H9 (cell line): ENCODE results near the gene RIOK1. TPM values are rescaled to one million over a fixed set of nuclear protein-coding genes. Genes with fewer than 3 reads are reported as not detected.

Source experiments
- DNase-seq: peaks from one replicate; pipeline ENCODE4 v3.0.0-alpha.2; 2017
- H2AFZ ChIP-seq: one replicate; pipeline ENCODE4 v1.6.1; 2013; ENCODE audit warnings: mild to moderate bottlenecking, low read length, control low read depth, moderate library complexity
- H2AK5ac ChIP-seq: 2 replicates; pipeline ENCODE4 v1.6.1; 2013; ENCODE audit warnings: low read length, control low read depth, mixed read lengths; ENCODE audit not compliant: insufficient read length
- H2BK120ac ChIP-seq: one replicate; pipeline ENCODE4 v1.6.1; 2013; ENCODE audit warnings: low read depth, mild to moderate bottlenecking, low read length, control low read depth, inconsistent platforms; ENCODE audit not compliant: poor library complexity, severe bottlenecking
- H2BK12ac ChIP-seq: 2 replicates; pipeline ENCODE4 v1.6.1; 2013; ENCODE audit warnings: low read length, control low read depth, mixed read lengths, low read depth; ENCODE audit not compliant: insufficient read length
- H2BK15ac ChIP-seq: 2 replicates; pipeline ENCODE4 v1.6.1; 2013; ENCODE audit warnings: low read depth, low read length, control low read depth
- H2BK20ac ChIP-seq: one replicate; pipeline ENCODE4 v1.6.1; 2013; ENCODE audit warnings: low read depth, mild to moderate bottlenecking, low read length, control low read depth, inconsistent platforms; ENCODE audit not compliant: poor library complexity, severe bottlenecking
- H2BK5ac ChIP-seq: 2 replicates; pipeline ENCODE4 v1.6.1; 2013; ENCODE audit warnings: low read length, control low read depth, mixed read lengths; ENCODE audit not compliant: insufficient read length
- H3K14ac ChIP-seq: 2 replicates; pipeline ENCODE4 v1.6.1; 2013; ENCODE audit warnings: low read length, control low read depth; ENCODE audit not compliant: insufficient read depth
- H3K18ac ChIP-seq: 2 replicates; pipeline ENCODE4 v1.6.1; 2013; ENCODE audit warnings: low read depth, mild to moderate bottlenecking, mixed read lengths, low read length, control low read depth; ENCODE audit not compliant: insufficient read length
- H3K23ac ChIP-seq: 2 replicates; pipeline ENCODE4 v1.6.1; 2013; ENCODE audit warnings: low read length, control low read depth, mixed read lengths, low read depth; ENCODE audit not compliant: insufficient read length
- H3K23me2 ChIP-seq: 2 replicates; pipeline ENCODE4 v1.6.1; 2013; ENCODE audit warnings: low read depth, mild to moderate bottlenecking, mixed read lengths, low read length, control low read depth; ENCODE audit not compliant: insufficient read length, poor library complexity, severe bottlenecking
- H3K27ac ChIP-seq: 2 replicates; pipeline ENCODE4 v1.5.1; 2013; ENCODE audit warnings: low read length, control low read depth, mixed read lengths, low read depth; ENCODE audit not compliant: insufficient read length
- H3K27me3 ChIP-seq: 2 replicates; pipeline ENCODE4 v1.6.1; 2013; ENCODE audit warnings: low read length, control low read depth, inconsistent platforms; ENCODE audit not compliant: insufficient read depth
- H3K4ac ChIP-seq: 2 replicates; pipeline ENCODE4 v1.6.1; 2013; ENCODE audit warnings: low read depth, mild to moderate bottlenecking, control low read depth, inconsistent platforms, low read length, moderate library complexity
- H3K4me1 ChIP-seq: 2 replicates; pipeline ENCODE4 v1.6.1; 2013; ENCODE audit warnings: low read length, control low read depth, inconsistent platforms; ENCODE audit not compliant: insufficient read depth
- H3K4me2 ChIP-seq: 2 replicates; pipeline ENCODE4 v1.6.1; 2013; ENCODE audit warnings: low read length, control low read depth, mixed read lengths; ENCODE audit not compliant: insufficient read length, insufficient read depth
- H3K56ac ChIP-seq: 2 replicates; pipeline ENCODE4 v1.6.1; 2013; ENCODE audit warnings: low read depth, mild to moderate bottlenecking, mixed read lengths, low read length, control low read depth; ENCODE audit not compliant: insufficient read length
- H3K79me1 ChIP-seq: 2 replicates; pipeline ENCODE4 v1.6.1; 2013; ENCODE audit warnings: low read depth, mild to moderate bottlenecking, moderate library complexity, low read length, control low read depth, inconsistent platforms; ENCODE audit not compliant: insufficient read depth, poor library complexity, severe bottlenecking
- H3K79me2 ChIP-seq: 2 replicates; pipeline ENCODE4 v1.6.1; 2013; ENCODE audit warnings: low read length, control low read depth, inconsistent platforms; ENCODE audit not compliant: insufficient read depth
- H3K9ac ChIP-seq: 2 replicates; pipeline ENCODE4 v1.6.1; 2013; ENCODE audit warnings: low read length, control low read depth, mixed read lengths; ENCODE audit not compliant: insufficient read length; ENCODE audit errors: extremely low read depth
- H3K9me3 ChIP-seq: one replicate; pipeline ENCODE4 v1.6.1; 2013; ENCODE audit warnings: low read depth, low read length, inconsistent platforms; ENCODE audit not compliant: control insufficient read depth
- H3T11ph ChIP-seq: one replicate; pipeline ENCODE4 v1.6.1; 2013; ENCODE audit warnings: mild to moderate bottlenecking, low read length, control low read depth, inconsistent platforms
- H4K20me1 ChIP-seq: one replicate; pipeline ENCODE4 v1.6.1; 2013; ENCODE audit not compliant: control insufficient read depth, insufficient read length, insufficient read depth
- H4K5ac ChIP-seq: 2 replicates; pipeline ENCODE4 v1.6.1; 2013; ENCODE audit warnings: low read depth, mild to moderate bottlenecking, mixed read lengths, low read length, control low read depth; ENCODE audit not compliant: insufficient read length
- H4K8ac ChIP-seq: replicated peaks from 2 replicates; pipeline ENCODE4 v1.6.1; 2013; ENCODE audit warnings: low read length, control low read depth, mixed read lengths, low read depth; ENCODE audit not compliant: insufficient read length
- H4K91ac ChIP-seq: 2 replicates; pipeline ENCODE4 v1.6.1; 2013; ENCODE audit warnings: low read depth, mild to moderate bottlenecking, moderate library complexity, mixed read lengths, low read length, control low read depth; ENCODE audit not compliant: insufficient read length
- H3K27ac Mint-ChIP-seq, 3 experiments: 2 replicates in 2 of 3; 3 replicates in 1 of 3; pipeline ENCODE4 v1.8.0; 2020 to 2021; ENCODE audit warnings: mixed read lengths in 3 of 3, mild to moderate bottlenecking in 1 of 3, moderate library complexity in 1 of 3
- H3K27me3 Mint-ChIP-seq: 2 replicates; pipeline ENCODE4 v1.8.0; 2021; ENCODE audit warnings: low read depth, mild to moderate bottlenecking, moderate library complexity, mixed read lengths
- H3K36me3 Mint-ChIP-seq, 3 experiments: 2 replicates in 2 of 3; 3 replicates in 1 of 3; pipeline ENCODE4 v1.8.0; 2020 to 2021; ENCODE audit warnings: low read depth in 3 of 3, mixed read lengths in 3 of 3; ENCODE audit not compliant: insufficient read depth in 1 of 3
- H3K4me1 Mint-ChIP-seq, 2 experiments: 2 replicates each; pipeline ENCODE4 v1.8.0; 2020; ENCODE audit warnings: mixed read lengths in 2 of 2
- H3K4me3 Mint-ChIP-seq, 2 experiments: 2 replicates in 1 of 2; 3 replicates in 1 of 2; pipeline ENCODE4 v1.8.0; 2020 to 2021; ENCODE audit warnings: mild to moderate bottlenecking in 2 of 2, mixed read lengths in 2 of 2, moderate library complexity in 1 of 2
- H3K9me3 Mint-ChIP-seq, 2 experiments: 2 replicates in 1 of 2; 3 replicates in 1 of 2; pipeline ENCODE4 v1.8.0; 2020; ENCODE audit warnings: mild to moderate bottlenecking in 2 of 2, mixed read lengths in 2 of 2, moderate library complexity in 1 of 2
- whole genome bisulfite sequencing: extraction: QIAGEN DNeasy Blood & Tissue Kit; methylation state at CpG from one replicate; pipeline ENCODE4 v1.1.7; 2013; ENCODE audit warnings: missing lambda C conversion rate, low lambda C conversion rate, mixed read lengths; ENCODE audit not compliant: insufficient read length; ENCODE audit errors: extremely low coverage; 5-methylcytosine and 5-hydroxymethylcytosine counted together
- total RNA-seq: library from RNA; stranded (reverse); gene quantifications from 2 replicates; pipeline ENCODE4 v1.2.1, GENCODE V29; 2021
- TF ChIP-seq, protein P1 (sequence below): fragments of 200-600 bp; sonication (generic); conservative IDR thresholded peaks from 3 replicates; pipeline ENCODE4 v1.8.0; 2021; ENCODE audit warnings: antibody characterized with exemption, mild to moderate bottlenecking

RIOK1 gene
- total RNA-seq, 1 experiment from 2014 or later, result 40.0 TPM

DNA sequence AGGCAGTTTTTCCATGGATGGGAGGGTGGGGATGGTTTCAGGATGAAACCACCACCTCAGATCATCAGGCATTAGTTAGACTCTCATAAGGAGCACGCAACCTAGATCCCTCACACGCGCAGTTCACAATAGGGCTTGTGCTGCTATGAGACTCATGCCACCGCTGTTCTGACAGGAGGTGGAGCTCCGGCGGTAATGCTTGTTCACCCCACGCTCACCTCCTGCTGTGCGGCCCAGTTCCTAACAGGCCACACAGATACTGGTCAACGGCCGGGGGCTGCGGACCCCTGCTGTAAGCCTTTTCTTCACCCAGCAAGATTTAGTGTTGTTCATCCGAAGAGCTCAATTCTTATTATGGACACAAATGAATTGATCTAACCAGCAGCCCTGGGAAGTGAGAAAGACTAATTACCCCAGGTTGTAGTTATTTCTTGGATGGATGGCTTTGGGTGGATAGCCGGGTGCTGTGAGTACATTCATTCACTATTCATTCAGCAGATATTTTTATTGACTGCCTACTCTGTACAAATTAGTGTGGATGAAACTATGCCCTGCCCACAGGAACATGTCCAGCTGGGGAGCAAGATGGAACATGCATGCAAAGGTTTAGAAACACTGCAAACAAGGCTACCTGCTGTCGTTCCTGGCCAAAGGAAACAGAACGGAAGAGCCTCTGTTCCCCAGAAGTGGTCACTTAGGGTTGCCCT is 57.2 kb downstream of the RIOK1 start:
- TF ChIP-seq, protein P1, sequence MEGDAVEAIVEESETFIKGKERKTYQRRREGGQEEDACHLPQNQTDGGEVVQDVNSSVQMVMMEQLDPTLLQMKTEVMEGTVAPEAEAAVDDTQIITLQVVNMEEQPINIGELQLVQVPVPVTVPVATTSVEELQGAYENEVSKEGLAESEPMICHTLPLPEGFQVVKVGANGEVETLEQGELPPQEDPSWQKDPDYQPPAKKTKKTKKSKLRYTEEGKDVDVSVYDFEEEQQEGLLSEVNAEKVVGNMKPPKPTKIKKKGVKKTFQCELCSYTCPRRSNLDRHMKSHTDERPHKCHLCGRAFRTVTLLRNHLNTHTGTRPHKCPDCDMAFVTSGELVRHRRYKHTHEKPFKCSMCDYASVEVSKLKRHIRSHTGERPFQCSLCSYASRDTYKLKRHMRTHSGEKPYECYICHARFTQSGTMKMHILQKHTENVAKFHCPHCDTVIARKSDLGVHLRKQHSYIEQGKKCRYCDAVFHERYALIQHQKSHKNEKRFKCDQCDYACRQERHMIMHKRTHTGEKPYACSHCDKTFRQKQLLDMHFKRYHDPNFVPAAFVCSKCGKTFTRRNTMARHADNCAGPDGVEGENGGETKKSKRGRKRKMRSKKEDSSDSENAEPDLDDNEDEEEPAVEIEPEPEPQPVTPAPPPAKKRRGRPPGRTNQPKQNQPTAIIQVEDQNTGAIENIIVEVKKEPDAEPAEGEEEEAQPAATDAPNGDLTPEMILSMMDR, result no peak
- H2BK15ac ChIP-seq, result no peak overlapping the region
- no peak overlapping the region for H2BK20ac ChIP-seq
- no peak for DNase-seq
- H3K27ac Mint-ChIP-seq, result peak overlapping the region in 1 of 3 experiments; percentile 54; a peak in 1 of 7 replicates
- no peak overlapping the region for H3K4me3 Mint-ChIP-seq
- no peak overlapping the region for H3K18ac ChIP-seq
- no peak overlapping the region for H2BK120ac ChIP-seq
- H3K9ac ChIP-seq, result no peak overlapping the region
- no CpG with 5 or more reads among the region's 15 CpGs for WGBS
- no peaks in the 10 kb centered on the region for H3K27me3 ChIP-seq
- no peak overlapping the region for H2BK5ac ChIP-seq
- peaks cover 3% of the 10 kb centered on the region; the same call in 1 of the 2 replicates for H3K27me3 Mint-ChIP-seq
- no peak overlapping the region for H3K56ac ChIP-seq
- H3K4me2 ChIP-seq, result no peak overlapping the region
- no peak overlapping the region for H2AK5ac ChIP-seq
- no peak overlapping the region for H3K23ac ChIP-seq
- no peak overlapping the region for H4K5ac ChIP-seq
- no peaks in the 10 kb centered on the region for H3K79me1 ChIP-seq
- H3K14ac ChIP-seq, result no peak overlapping the region
- H3K27ac ChIP-seq, result no peak overlapping the region
- H3K4me1 ChIP-seq, result no peaks in the 10 kb centered on the region
- no peak overlapping the region for H2AFZ ChIP-seq
- no peak overlapping the region for H2BK12ac ChIP-seq
- no peak overlapping the region for H4K91ac ChIP-seq
- H3K79me2 ChIP-seq, result no peaks in the 10 kb centered on the region
- no peak overlapping the region for H4K8ac ChIP-seq
- H3K9me3 Mint-ChIP-seq, result peaks cover 0 to 2% of the 10 kb centered on the region in 2 experiments; a peak in 1 of 5 replicates
- H3K4ac ChIP-seq, result no peak overlapping the region
- no peaks in the 10 kb centered on the region for H4K20me1 ChIP-seq
- no peaks in the 10 kb centered on the region for H3K36me3 Mint-ChIP-seq
- H3K23me2 ChIP-seq, result no peaks in the 10 kb centered on the region
- H3T11ph ChIP-seq, result no peak overlapping the region
- no peaks in the 10 kb centered on the region for H3K9me3 ChIP-seq
- peaks cover 11 to 16% of the 10 kb centered on the region in 2 experiments for H3K4me1 Mint-ChIP-seq
